A673 (cell line): ENCODE data around the gene CTTN.

Source experiments
- CTCF ChIP-seq: fragments of 300-800, 200-600 bp; sonication (generic); conservative IDR thresholded peaks from 2 replicates; pipeline ENCODE4 v1.5.1; 2017; ENCODE audit warnings: low read depth, mild to moderate bottlenecking, antibody characterized with exemption, low read length, moderate library complexity, mixed read lengths
- EZH2 ChIP-seq: fragments of 200-600 bp; sonication (generic); IDR thresholded peaks from 2 replicates; pipeline ENCODE4 v1.6.1; 2017; ENCODE audit warnings: borderline replicate concordance, low read depth, mild to moderate bottlenecking, mixed read lengths, antibody characterized with exemption, low read length; ENCODE audit not compliant: poor library complexity, severe bottlenecking

GRCh38 chr11:70394211-70394950, 3.9 kb upstream of the CTTN start:
- TF ChIP-seq CTCF = no peak
- no peak for TF ChIP-seq EZH2
